Endothelial cell of umbilical vein (primary cell): ENCODE results near the gene MED27. TPM values are rescaled to one million over a fixed set of nuclear protein-coding genes. Genes with fewer than 3 reads are reported as not detected.

Experiments used
- BruUV-seq: library from RNA; stranded (reverse); fragments of 400-500 nt; replicated peaks from 2 replicates; lab custom pipeline; 2021; lab: Mats Ljungman, UMichigan
- CTCF ChIA-PET: fragments of 300-600, 350-600 bp; sonication (Branson Sonifier 250); formaldehyde crosslinking; loops from one replicate; lab custom pipeline; 2021; ENCODE audit warnings: antibody characterized with exemption, inconsistent platforms; lab: Charles Lee
- POLR2A ChIA-PET: fragments of 300-600, 350-600 bp; sonication (Branson Sonifier 250); formaldehyde crosslinking; loops from one replicate; lab custom pipeline; 2021; ENCODE audit warnings: antibody characterized with exemption, inconsistent platforms; lab: Charles Lee
- DNase-seq: peaks from one replicate; pipeline ENCODE4 v3.0.0-alpha.2; 2011; ENCODE audit warnings: low read depth, low spot score
- FAIRE-seq: peaks from 2 replicates; lab custom pipeline; 2011; peaks lifted over from hg19 to GRCh38; lab: Jason Lieb, UNC
- H2AFZ ChIP-seq: 2 replicates; pipeline ENCODE4 v1.6.0; 2012; ENCODE audit warnings: low read depth, low read length, control low read depth, inconsistent platforms
- H3K27ac ChIP-seq: 2 replicates; pipeline ENCODE4 v1.5.1; 2011; ENCODE audit warnings: low read depth, mild to moderate bottlenecking, control low read depth, low read length, moderate library complexity; ENCODE audit not compliant: insufficient read depth
- H3K27me3 ChIP-seq, 2 experiments: 2 replicates each; pipeline versions ENCODE4 v1.6.0 to v1.6.1; 2011; ENCODE audit warnings: low read length in 2 of 2, mixed read lengths in 1 of 2; ENCODE audit not compliant: control insufficient read depth in 2 of 2, insufficient read depth in 2 of 2
- H3K36me3 ChIP-seq, 2 experiments: 2 replicates in 1 of 2; 3 replicates in 1 of 2; pipeline ENCODE4 v1.5.1; 2011; ENCODE audit warnings: low read length in 2 of 2, mild to moderate bottlenecking in 1 of 2, moderate library complexity in 1 of 2; ENCODE audit not compliant: control insufficient read depth in 2 of 2, insufficient read depth in 2 of 2; ENCODE audit errors: extremely low read depth in 1 of 2
- H3K4me1 ChIP-seq: 3 replicates; pipeline ENCODE4 v1.5.1; 2011; ENCODE audit warnings: mild to moderate bottlenecking, low read length; ENCODE audit not compliant: control insufficient read depth, insufficient read depth; ENCODE audit errors: extremely low read depth
- H3K4me2 ChIP-seq: 2 replicates; pipeline ENCODE4 v1.6.1; 2011; ENCODE audit warnings: low read length, control low read depth, mixed read lengths; ENCODE audit not compliant: insufficient read depth
- H3K4me3 ChIP-seq, 3 experiments: fragments of 200-600 bp in 1 of 3; sonication (generic), shearing (Covaris generic) in 1 of 3; replicated peaks in 1 of 3; 2 replicates each; pipeline ENCODE4 v1.5.1; 2011 to 2016; ENCODE audit warnings: control low read depth in 3 of 3, low read length in 3 of 3, mild to moderate bottlenecking in 2 of 3, inconsistent platforms in 1 of 3, low read depth in 1 of 3, moderate library complexity in 1 of 3; ENCODE audit not compliant: insufficient read depth in 1 of 3
- H3K79me2 ChIP-seq: 2 replicates; pipeline ENCODE4 v1.6.0; 2012; ENCODE audit warnings: low read length, inconsistent platforms; ENCODE audit not compliant: control insufficient read depth, insufficient read depth
- H3K9ac ChIP-seq: replicated peaks from 2 replicates; pipeline ENCODE3; 2011; ENCODE audit warnings: low read length, control low read depth; ENCODE audit not compliant: insufficient read depth; ENCODE audit errors: extremely low read depth
- H3K9me1 ChIP-seq: replicated peaks from 3 replicates; pipeline ENCODE4 v1.6.0; 2011; ENCODE audit warnings: mild to moderate bottlenecking, low read length; ENCODE audit not compliant: control insufficient read depth, insufficient read depth; ENCODE audit errors: extremely low read depth
- H3K9me3 ChIP-seq: replicated peaks from 2 replicates; pipeline ENCODE4 v1.5.1; 2012; ENCODE audit warnings: low read length, inconsistent platforms; ENCODE audit not compliant: control insufficient read depth, insufficient read depth
- H4K20me1 ChIP-seq: replicated peaks from 2 replicates; pipeline ENCODE3; 2011; ENCODE audit warnings: mild to moderate bottlenecking, low read length; ENCODE audit not compliant: control insufficient read depth, insufficient read depth; ENCODE audit errors: extremely low read depth
- EZH2 ChIP-seq: IDR thresholded peaks from 2 replicates; pipeline ENCODE4 v1.6.1; 2012; ENCODE audit warnings: borderline replicate concordance, low read depth, mild to moderate bottlenecking, moderate library complexity, low read length, inconsistent platforms; ENCODE audit not compliant: severe bottlenecking
- FOS ChIP-seq: IDR thresholded peaks from 2 replicates; pipeline ENCODE4 v1.6.1; 2011; ENCODE audit warnings: mild to moderate bottlenecking, low read length, moderate library complexity, borderline replicate concordance; ENCODE audit not compliant: insufficient read depth
- GATA2 ChIP-seq: IDR thresholded peaks from 2 replicates; pipeline ENCODE4 v1.7.0; 2011; ENCODE audit warnings: low read depth, mild to moderate bottlenecking, moderate library complexity, mixed read lengths, low read length; ENCODE audit not compliant: insufficient read length, insufficient read depth
- JUN ChIP-seq: IDR thresholded peaks from 2 replicates; pipeline ENCODE4 v1.6.1; 2011; ENCODE audit warnings: borderline replicate concordance, low read depth; ENCODE audit not compliant: insufficient read length, insufficient read depth
- MAX ChIP-seq: IDR thresholded peaks from 2 replicates; pipeline ENCODE4 v1.6.1; 2011; ENCODE audit not compliant: insufficient read depth, insufficient read length
- MYC ChIP-seq: IDR thresholded peaks from one replicate; pipeline ENCODE4 v1.6.1; 2011; ENCODE audit warnings: mild to moderate bottlenecking, low read depth, low read length
- POLR2A ChIP-seq: IDR thresholded peaks from 2 replicates; pipeline ENCODE4 v1.6.1; 2012; ENCODE audit warnings: low read depth, mild to moderate bottlenecking, control low read depth, low read length
- POLR2AphosphoS5 ChIP-seq: IDR thresholded peaks from 2 replicates; pipeline ENCODE4 v1.6.1; 2012; ENCODE audit warnings: low read depth, mild to moderate bottlenecking, control low read depth, low read length, moderate library complexity; ENCODE audit not compliant: insufficient read depth
- dilution Hi-C: fragments of 300-500 bp; cut with MboI; formaldehyde crosslinking; loops from one replicate; pipeline ENCODE4 v1.15.0; 2019; ENCODE audit warnings: low sequenced_read_pairs; ENCODE audit not compliant: extremely low pct_ligation_motif_present
- intact Hi-C: fragments of 100-400 bp; cut with micrococcal nuclease; formaldehyde crosslinking; loops from one replicate; pipeline ENCODE4 v1.10.0; 2022
- polyA plus RNA-seq, 4 experiments: library from polyadenylated mRNA; depleted of rRNA in 3 of 4; stranded (reverse) in 3 of 4; unstranded in 1 of 4; fragments of >200 nt; gene quantifications; 2 replicates each; pipeline versions ENCODE4 v1.2.1 to v1.2.3, GENCODE V29; 2011 to 2012; ENCODE audit warnings: missing spikeins in 1 of 4
- total RNA-seq: library from RNA; stranded (reverse); gene quantifications from 2 replicates; pipeline ENCODE4 v1.2.3, GENCODE V29; 2021
- TF ChIP-seq, protein P1 (sequence below), 2 donors: IDR thresholded peaks; 1 replicate in 1 of 2; 2 replicates in 1 of 2; pipeline ENCODE4 v1.5.1; 2011; ENCODE audit warnings: low read length in 2 of 2, mild to moderate bottlenecking in 2 of 2, moderate library complexity in 2 of 2, control low read depth in 1 of 2, inconsistent platforms in 1 of 2, low read depth in 1 of 2; ENCODE audit not compliant: insufficient read depth in 1 of 2; ENCODE audit errors: extremely low read depth in 1 of 2

MED27 gene
- total and polyA plus RNA-seq, 2 donors (not counting 3 experiments of a cell fraction or from before 2014, with no cell fraction given), result 27.9 to 47.8 TPM

- no peak for DNase-seq
- no peaks in the 10 kb centered on the region for H3K36me3 ChIP-seq
- TF ChIP-seq EZH2 (no peak), MAX (no peak), FOS (no peak), MYC (no peak), POLR2A (no peak), GATA2 (no peak), JUN (no peak), POLR2AphosphoS5 (no peak)
- TF ChIP-seq, protein P1, sequence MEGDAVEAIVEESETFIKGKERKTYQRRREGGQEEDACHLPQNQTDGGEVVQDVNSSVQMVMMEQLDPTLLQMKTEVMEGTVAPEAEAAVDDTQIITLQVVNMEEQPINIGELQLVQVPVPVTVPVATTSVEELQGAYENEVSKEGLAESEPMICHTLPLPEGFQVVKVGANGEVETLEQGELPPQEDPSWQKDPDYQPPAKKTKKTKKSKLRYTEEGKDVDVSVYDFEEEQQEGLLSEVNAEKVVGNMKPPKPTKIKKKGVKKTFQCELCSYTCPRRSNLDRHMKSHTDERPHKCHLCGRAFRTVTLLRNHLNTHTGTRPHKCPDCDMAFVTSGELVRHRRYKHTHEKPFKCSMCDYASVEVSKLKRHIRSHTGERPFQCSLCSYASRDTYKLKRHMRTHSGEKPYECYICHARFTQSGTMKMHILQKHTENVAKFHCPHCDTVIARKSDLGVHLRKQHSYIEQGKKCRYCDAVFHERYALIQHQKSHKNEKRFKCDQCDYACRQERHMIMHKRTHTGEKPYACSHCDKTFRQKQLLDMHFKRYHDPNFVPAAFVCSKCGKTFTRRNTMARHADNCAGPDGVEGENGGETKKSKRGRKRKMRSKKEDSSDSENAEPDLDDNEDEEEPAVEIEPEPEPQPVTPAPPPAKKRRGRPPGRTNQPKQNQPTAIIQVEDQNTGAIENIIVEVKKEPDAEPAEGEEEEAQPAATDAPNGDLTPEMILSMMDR (IDR thresholded peaks at IDR 0.05; ENCODE audit: extremely low read depth in 1 of 2, insufficient read depth in 1 of 2, low read depth in 1 of 2, low read length in 2 of 2), result no peak
- no peaks in the 10 kb centered on the region for H3K27me3 ChIP-seq
- H4K20me1 ChIP-seq, result no peaks in the 10 kb centered on the region
- no peak overlapping the region for H3K4me3 ChIP-seq
- ChIA-PET CTCF (interaction anchor here (0.6 to 1.2 kb wide), 2 partner anchors 17 kb away, joined by 3 read pairs; no protein-coding TSS in a partner anchor), POLR2A (no interaction called here)
- no peaks in the 10 kb centered on the region for H3K9me3 ChIP-seq
- peaks cover 15% of the 10 kb centered on the region for H3K4me1 ChIP-seq
- no peaks in the 10 kb centered on the region for H3K79me2 ChIP-seq
- BruUV-seq, result no TSS peak
- dilution Hi-C loops, result no loop called here
- H3K9me1 ChIP-seq, result no peaks in the 10 kb centered on the region
- H3K27ac ChIP-seq, result no peak overlapping the region
- H3K4me2 ChIP-seq, result no peak overlapping the region
- no peak overlapping the region for H2AFZ ChIP-seq
- H3K9ac ChIP-seq, result no peak overlapping the region
- no peak for FAIRE-seq
- intact Hi-C loops, result no loop called here
Observed at GRCh38 chr9:131986089-131986488, 93.6 kb downstream of the MED27 start.
